HEK293 (cell line): ENCODE data around the gene INTS6.

Experiments used
- CTCF ChIP-seq: fragments of 450-650 bp; formaldehyde crosslinking; IDR thresholded peaks from 2 replicates; pipeline ENCODE4 v1.5.1; 2016; ENCODE audit warnings: missing biosample characterization, missing genetic modification characterization
- FEZF1 ChIP-seq: fragments of 450-650 bp; formaldehyde crosslinking; IDR thresholded peaks from 2 replicates; pipeline ENCODE4 v1.5.1; 2016; ENCODE audit warnings: missing biosample characterization, missing genetic modification characterization
- PBX3 ChIP-seq: sonication (generic); formaldehyde crosslinking; IDR thresholded peaks from 2 replicates; pipeline ENCODE4 v1.8.1; 2022; ENCODE audit warnings: mild to moderate bottlenecking, moderate library complexity, missing genetic modification reagents
- PRDM1 ChIP-seq: fragments of 450-650 bp; formaldehyde crosslinking; IDR thresholded peaks from 2 replicates; pipeline ENCODE4; 2016; ENCODE audit warnings: missing biosample characterization, missing genetic modification characterization
- REST ChIP-seq: fragments of 450-650 bp; formaldehyde crosslinking; IDR thresholded peaks from 2 replicates; pipeline ENCODE4 v1.5.1; 2016; ENCODE audit warnings: missing biosample characterization, missing genetic modification characterization
- SCRT1 ChIP-seq: fragments of 450-650 bp; formaldehyde crosslinking; IDR thresholded peaks from 2 replicates; pipeline ENCODE4 v1.5.1; 2016; ENCODE audit warnings: missing biosample characterization, missing genetic modification characterization, borderline replicate concordance
- YY1 ChIP-seq: fragments of 450-650 bp; formaldehyde crosslinking; IDR thresholded peaks from 2 replicates; pipeline ENCODE4 v1.5.1; 2018; ENCODE audit warnings: missing biosample characterization, missing genetic modification characterization
- ZNF140 ChIP-seq: fragments of 450-650 bp; formaldehyde crosslinking; IDR thresholded peaks from 2 replicates; pipeline ENCODE4 v1.5.1; 2016; ENCODE audit warnings: missing biosample characterization, missing genetic modification characterization
- ZNF148 ChIP-seq: fragments of 450-650 bp; formaldehyde crosslinking; IDR thresholded peaks from 2 replicates; pipeline ENCODE4 v1.5.0; 2017; ENCODE audit warnings: missing biosample characterization, missing genetic modification characterization, borderline replicate concordance
- ZNF24 ChIP-seq: fragments of 450-650 bp; formaldehyde crosslinking; IDR thresholded peaks from 2 replicates; pipeline ENCODE4 v1.5.1; 2016; ENCODE audit warnings: missing biosample characterization, missing genetic modification characterization
- ZNF600 ChIP-seq: fragments of 450-650 bp; formaldehyde crosslinking; IDR thresholded peaks from 2 replicates; pipeline ENCODE4 v1.5.1; 2016; ENCODE audit warnings: missing biosample characterization, missing genetic modification characterization
- ZNF785 ChIP-seq: fragments of 450-650 bp; formaldehyde crosslinking; IDR thresholded peaks from 2 replicates; pipeline ENCODE4 v1.5.1; 2016; ENCODE audit warnings: missing biosample characterization, missing genetic modification characterization

GRCh38 chr13:51452361-51453206 is at the start of gene INTS6:
- TF ChIP-seq CTCF (tag by site-specific recombination) (no peak), YY1 (tag by site-specific recombination) (no peak), ZNF148 (no peak; the same call in 1 of the 2 replicates), PBX3 (0 out of 2 replicates have a peak, but pooled peaks have one; percentile 23), FEZF1 (tag by site-specific recombination) (no peak), ZNF24 (tag by site-specific recombination) (peak; percentile 51; the same call in 1 of the 2 replicates), ZNF600 (tag by site-specific recombination) (peak; percentile 24; the same call in 1 of the 2 replicates), REST (tag by site-specific recombination) (peak; percentile 56), PRDM1 (tag by site-specific recombination) (peak; percentile 96), SCRT1 (no peak), ZNF140 (tag by site-specific recombination) (no peak), ZNF785 (no peak)
